H1 (cell line): Measurements from ENCODE around the gene JAM2. TPM values are rescaled to one million over a fixed set of nuclear protein-coding genes. Genes with fewer than 3 reads are reported as not detected.

Experiments used
- BCL11A ChIP-seq, 2 experiments: IDR thresholded peaks; one replicate each; pipeline ENCODE4 v1.6.1; 2011; ENCODE audit warnings: low read depth in 2 of 2, low read length in 2 of 2, mild to moderate bottlenecking in 2 of 2
- SIX5 ChIP-seq: IDR thresholded peaks from 2 replicates; pipeline ENCODE4 v1.6.1; 2011; ENCODE audit warnings: mild to moderate bottlenecking, low read depth, low read length
- SRF ChIP-seq: IDR thresholded peaks from 2 replicates; pipeline ENCODE4 v1.6.1; 2011; ENCODE audit warnings: mild to moderate bottlenecking, low read depth, low read length, moderate library complexity
- polyA plus RNA-seq, 7 experiments: library from polyadenylated mRNA; depleted of rRNA in 3 of 7; stranded (reverse) in 5 of 7; unstranded in 2 of 7; fragments of >200 nt in 5 of 7; fragments of 200-250 nt in 2 of 7; gene quantifications; 1 replicate in 5 of 7; 2 replicates in 1 of 7; 4 replicates in 1 of 7; pipeline versions ENCODE4 v1.2.1 to v1.2.3, GENCODE V29; 2011 to 2013; ENCODE audit warnings: missing spikeins in 2 of 7, mixed read lengths in 2 of 7
- total RNA-seq: library from RNA; stranded (reverse); fragmentation: NEBNext Ultra II Directional; extraction: Animal tissue kit (Norgen Biotek cat#: 25700); gene quantifications from 2 replicates; pipeline ENCODE4 v1.2.1, GENCODE V29; 2021

JAM2 gene
- total and polyA plus RNA-seq, 2 of the 8 experiments (the other 6 are each of a cell fraction or from before 2014, with no cell fraction given): 4.9 to 9.5 TPM

GRCh38 chr21:25752416-25752815, 113.4 kb downstream of the JAM2 start (continued):
- TF ChIP-seq SIX5: no peak
- no peak for TF ChIP-seq BCL11A (IDR thresholded peaks at IDR 0.05; ENCODE audit: low read depth in 2 of 2, low read length in 2 of 2)
- no peak for TF ChIP-seq SRF
